GM21576 (cell line): ENCODE measurements around the gene NACA2.
"Not testable (repeated sequence)": the region's sequence is repeated elsewhere in the genome, so short reads cannot be mapped to it uniquely, and the experiment has no call there.

Experiments
- ATAC-seq: cut with Tn5 transposase; IDR thresholded peaks from one replicate; pipeline ENCODE4 v1.9.1; 2021; ENCODE audit warnings: mild to moderate bottlenecking, moderate library complexity; ENCODE audit not compliant: unreplicated experiment

NACA2 gene

DNA sequence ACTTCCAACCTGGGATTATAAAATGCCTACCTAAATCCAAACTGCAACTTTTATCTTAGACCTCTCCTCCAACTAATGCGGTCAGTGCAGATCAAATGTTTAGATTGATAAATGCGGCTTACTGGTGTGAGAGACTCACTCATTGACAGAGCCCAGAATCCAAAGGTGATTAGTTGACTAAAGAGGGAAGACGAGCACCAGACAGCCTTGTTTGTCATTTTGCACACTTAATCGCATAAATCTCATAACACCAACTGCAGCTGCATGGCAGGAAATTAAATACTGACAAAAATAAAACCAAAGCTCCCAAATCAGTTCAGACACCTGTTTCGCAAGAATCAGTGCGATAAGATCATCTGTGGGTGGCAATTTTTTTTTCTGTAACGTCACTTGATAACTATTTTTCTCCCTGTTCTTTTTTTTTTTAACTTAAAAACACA, 35.9 kb downstream of the NACA2 start:
- no peak for ATAC-seq

DNA sequence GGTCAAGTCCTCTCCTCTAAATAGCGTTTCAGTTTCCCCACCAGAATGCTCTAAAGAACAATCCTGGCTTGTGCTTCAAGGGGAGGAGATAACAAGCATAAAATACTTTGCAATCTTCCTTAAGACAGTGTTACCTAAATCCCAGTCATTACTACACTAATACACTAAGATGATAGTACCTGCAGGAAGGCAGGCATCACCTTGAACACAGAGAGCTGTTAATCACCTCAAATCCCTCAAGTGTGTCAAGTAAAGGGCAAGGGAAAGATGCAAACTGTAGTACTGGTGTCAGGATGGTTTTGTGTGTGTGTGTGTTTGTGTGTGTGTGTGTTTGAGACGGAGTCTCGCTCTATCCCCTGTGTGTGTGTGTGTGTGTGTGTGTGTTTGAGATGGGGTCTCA, 36.8 kb downstream of the NACA2 start:
- ATAC-seq: no peak

DNA sequence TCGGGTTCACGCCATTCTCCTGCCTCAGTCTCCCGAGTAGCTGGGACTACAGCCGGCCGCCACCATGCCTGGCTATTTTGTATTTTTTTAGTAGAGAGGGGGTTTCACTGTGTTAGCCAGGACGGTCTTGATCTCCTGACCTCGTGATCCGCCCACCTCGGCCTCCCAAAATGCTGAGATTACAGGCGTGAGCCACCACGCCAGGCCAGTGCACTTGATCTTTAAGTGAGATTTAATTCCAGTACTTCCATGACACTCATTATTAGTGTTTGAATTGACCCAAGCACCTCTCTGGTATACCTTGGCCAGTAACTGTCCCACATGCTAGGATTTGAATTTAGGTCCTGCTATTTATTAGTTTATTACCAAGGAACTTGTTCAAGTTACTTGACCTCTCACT, 38.5 kb downstream of the NACA2 start:
- ATAC-seq: not testable (repeated sequence)

DNA sequence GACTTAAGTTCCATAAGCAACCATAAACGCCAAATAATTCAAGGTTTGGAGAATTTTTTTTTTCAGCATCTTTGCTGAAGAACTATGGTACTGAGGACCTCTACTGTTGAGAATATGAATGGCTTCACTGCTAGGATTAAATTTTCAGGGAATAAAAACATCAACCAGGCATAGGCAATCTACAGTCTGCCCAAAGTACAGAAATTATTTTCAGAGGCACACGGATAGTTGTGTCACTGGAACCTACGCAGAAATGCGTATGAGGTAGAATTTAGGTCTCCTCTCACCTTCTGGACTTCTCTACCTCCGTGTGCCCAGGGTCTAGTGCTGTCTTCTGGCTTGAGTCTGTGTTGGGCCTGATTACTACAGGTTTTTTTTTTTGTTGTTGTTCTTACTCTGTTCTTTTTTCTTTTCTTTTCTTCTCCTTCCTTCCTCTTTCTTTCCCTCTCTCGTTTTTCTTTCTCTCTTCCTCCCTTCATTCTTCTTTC, 39.7 kb downstream of the NACA2 start:
- ATAC-seq: no peak

DNA sequence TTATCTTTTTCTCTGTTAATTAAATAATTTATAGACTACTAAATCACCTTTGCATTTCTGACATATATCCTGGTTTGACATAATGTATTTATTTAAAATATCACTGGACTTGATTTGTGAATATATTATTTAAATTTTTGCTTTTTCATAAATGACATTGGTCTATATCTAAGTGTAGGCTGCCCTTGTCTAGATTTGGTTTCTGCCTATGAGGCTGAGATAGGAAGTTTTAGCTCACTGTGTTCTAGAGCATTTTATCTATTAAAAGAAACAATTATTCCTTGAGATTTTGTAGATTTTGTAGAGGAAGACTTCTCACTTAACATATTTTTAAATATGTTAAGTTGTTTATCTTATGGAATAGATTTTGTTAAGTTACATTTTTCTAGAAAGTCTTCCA, 43.9 kb downstream of the NACA2 start:
- ATAC-seq: no peak

DNA sequence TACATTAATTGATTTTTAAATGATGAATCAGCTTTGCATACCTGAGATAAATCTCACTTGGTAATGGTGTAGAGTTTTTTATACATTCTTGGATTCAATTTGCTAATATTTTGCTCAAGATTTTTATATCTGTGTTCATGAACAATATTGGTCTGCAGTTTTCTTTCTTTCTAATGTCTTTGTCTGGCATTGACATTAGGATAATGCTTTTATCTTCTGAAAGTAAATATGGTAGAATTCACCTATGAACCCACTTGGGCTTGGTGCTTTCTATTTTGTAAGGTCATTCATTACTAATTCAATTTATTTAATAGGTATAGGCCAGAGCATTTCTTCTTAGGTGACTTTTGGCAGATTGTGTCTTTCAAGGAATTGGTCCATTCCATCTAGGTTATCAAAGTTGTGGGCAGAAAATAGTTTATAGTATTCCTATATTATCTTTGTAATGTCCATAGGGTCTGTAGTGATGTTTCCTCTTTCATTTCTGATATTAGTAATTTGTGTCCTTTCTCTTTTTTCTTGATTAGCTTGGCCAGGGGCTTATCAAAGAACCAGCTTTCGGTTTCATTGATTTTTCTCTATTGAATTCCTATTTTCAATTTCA, 45.6 kb downstream of the NACA2 start:
- no peak for ATAC-seq

DNA sequence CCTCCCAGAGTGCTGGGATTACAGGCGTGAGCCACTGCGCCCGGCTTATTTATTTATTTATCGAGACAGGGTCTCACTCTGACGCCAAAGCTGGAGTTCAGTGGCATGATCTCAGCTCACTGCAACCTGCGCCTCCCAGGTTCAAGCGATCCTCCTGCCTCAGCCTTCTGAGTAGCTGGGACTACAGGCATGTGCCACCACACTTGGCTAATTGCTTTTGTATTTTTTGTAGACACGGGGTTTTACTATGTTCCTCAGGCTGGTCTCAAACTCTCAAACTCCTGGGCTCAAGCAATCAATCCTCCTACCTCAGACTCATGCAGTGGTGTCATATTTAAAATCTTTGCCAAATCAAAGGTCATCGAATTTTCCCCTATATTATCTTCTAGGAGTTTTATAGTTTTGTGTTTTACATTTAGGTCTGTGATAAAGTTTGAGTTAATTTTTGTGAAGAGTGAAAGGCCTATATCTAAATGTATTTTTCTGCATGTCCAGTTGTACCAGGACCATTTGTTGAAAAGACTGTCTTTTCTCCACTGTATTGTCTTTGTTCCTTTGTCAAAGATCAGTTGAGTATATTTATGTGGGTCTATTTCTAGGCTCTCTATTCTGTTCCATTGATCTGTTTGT, 47.1 kb downstream of the NACA2 start:
- ATAC-seq: no peak

DNA sequence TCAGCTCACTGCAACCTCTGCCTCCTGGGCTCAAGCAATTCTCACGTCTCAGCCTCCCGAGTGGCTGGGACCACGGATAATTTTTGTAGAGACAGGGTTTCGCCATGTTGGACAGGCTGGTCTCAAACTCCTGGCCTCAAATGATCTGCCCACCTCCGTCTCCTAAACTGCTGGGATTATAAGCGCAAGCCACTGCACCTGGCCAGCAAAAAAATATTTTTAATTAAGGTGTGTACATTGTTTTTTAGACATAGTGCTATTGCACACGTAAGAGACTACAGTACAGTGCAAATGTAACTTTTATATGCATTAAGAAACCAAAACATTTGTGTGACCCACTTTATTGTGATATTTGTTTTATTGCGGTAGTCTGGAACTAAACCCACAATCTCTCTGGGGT, 49.0 kb downstream of the NACA2 start:
- no peak for ATAC-seq

DNA sequence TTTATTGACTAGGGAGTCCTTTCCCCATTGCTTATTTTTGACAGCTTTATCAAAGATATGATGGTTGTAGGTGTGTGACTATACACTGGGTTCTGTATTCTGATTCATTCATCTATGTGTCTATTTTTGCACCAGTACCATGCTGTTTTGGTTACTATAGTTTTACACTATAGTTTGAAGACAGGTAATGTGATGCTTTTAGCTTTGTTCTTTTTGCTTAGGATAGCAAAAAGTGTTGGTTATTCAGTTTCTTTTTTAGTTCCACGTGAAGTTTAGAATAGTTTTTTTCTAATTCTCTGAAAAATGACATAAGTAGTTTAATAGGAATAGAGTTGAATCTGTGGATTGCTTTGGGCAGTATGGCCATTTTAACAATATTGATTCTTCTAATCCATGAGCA, 50.1 kb downstream of the NACA2 start:
- no peak for ATAC-seq
